Esophagus squamous epithelium (tissue), 4 donors: ENCODE data around the gene RABGAP1L.

Experiments used
- POLR2A ChIP-seq, 4 donors: fragments of 450-650 bp; IDR thresholded peaks; one replicate each; pipeline ENCODE4 v1.6.1; 2017; ENCODE audit warnings: antibody characterized with exemption in 4 of 4, mild to moderate bottlenecking in 4 of 4, moderate library complexity in 3 of 4
- TF ChIP-seq, protein P1 (sequence below), 6 experiments: fragments of 450-650 bp in 4 of 6; fragments of 200-600 bp in 2 of 6; sonication (generic) in 2 of 6; IDR thresholded peaks; one replicate each; pipeline ENCODE4 v1.5.1; 2016 to 2019; ENCODE audit warnings: antibody characterized with exemption in 6 of 6, mild to moderate bottlenecking in 4 of 6, moderate library complexity in 4 of 6

DNA sequence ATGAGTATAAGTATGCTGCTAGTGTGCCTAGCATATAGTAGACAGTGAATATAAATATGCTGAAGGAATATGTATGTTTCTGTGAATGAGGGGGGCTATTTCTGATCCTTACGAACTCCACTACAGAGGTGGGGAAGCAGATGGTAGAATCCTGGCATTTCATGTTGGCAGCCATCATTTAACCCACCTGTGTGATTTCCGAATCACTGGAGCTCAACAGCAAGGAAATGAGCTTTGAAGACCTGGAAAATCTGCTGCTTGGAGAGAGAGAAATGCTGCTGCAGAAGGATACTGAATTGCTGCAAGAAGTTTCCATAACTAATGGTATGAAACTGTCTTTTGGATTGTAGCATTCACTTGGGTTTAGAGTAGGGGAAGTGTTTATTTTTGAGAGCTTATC lies 83.5 kb downstream of the RABGAP1L start:
- TF ChIP-seq, protein P1, sequence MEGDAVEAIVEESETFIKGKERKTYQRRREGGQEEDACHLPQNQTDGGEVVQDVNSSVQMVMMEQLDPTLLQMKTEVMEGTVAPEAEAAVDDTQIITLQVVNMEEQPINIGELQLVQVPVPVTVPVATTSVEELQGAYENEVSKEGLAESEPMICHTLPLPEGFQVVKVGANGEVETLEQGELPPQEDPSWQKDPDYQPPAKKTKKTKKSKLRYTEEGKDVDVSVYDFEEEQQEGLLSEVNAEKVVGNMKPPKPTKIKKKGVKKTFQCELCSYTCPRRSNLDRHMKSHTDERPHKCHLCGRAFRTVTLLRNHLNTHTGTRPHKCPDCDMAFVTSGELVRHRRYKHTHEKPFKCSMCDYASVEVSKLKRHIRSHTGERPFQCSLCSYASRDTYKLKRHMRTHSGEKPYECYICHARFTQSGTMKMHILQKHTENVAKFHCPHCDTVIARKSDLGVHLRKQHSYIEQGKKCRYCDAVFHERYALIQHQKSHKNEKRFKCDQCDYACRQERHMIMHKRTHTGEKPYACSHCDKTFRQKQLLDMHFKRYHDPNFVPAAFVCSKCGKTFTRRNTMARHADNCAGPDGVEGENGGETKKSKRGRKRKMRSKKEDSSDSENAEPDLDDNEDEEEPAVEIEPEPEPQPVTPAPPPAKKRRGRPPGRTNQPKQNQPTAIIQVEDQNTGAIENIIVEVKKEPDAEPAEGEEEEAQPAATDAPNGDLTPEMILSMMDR (IDR thresholded peaks at IDR 0.05) = no peak
- no peak for TF ChIP-seq POLR2A (IDR thresholded peaks at IDR 0.05)
